AG08396 (cell line): ENCODE measurements around the gene RFX7.

ENCODE experiments used
- DNase-seq: peaks from one replicate; pipeline ENCODE4 v3.0.0; 2012; ENCODE audit warnings: low spot score, mixed read lengths

Gene RFX7

GRCh38 chr15:56126409-56126808 lies 117.3 kb downstream of the RFX7 start:
- DNase-seq, result no peak

GRCh38 chr15:56124391-56124790 lies 119.3 kb downstream of the RFX7 start:
- no peak for DNase-seq

- no peak for DNase-seq
Observed at GRCh38 chr15:56105855-56106254, 137.8 kb downstream of the RFX7 start.

- no peak for DNase-seq
Observed at GRCh38 chr15:56102441-56102840, 141.2 kb downstream of the RFX7 start.

- DNase-seq, result no peak
Observed at GRCh38 chr15:56099311-56099710, 144.4 kb downstream of the RFX7 start.

GRCh38 chr15:56098195-56098863 lies 145.3 kb downstream of the RFX7 start:
- no peak for DNase-seq

- DNase-seq, result no peak
Observed at GRCh38 chr15:56095406-56095805, 148.3 kb downstream of the RFX7 start.

- DNase-seq, result no peak
Observed at GRCh38 chr15:56094171-56094570, 149.5 kb downstream of the RFX7 start.

GRCh38 chr15:56088389-56088788 lies 155.3 kb downstream of the RFX7 start:
- no peak for DNase-seq

- no peak for DNase-seq
Observed at GRCh38 chr15:56086566-56086965, 157.1 kb downstream of the RFX7 start.

GRCh38 chr15:56082263-56082761 lies 161.4 kb downstream of the RFX7 start:
- DNase-seq, result no peak

- no peak for DNase-seq
Observed at GRCh38 chr15:56077081-56077480, 166.6 kb downstream of the RFX7 start.

- no peak for DNase-seq
Observed at GRCh38 chr15:56076640-56077039, 167.0 kb downstream of the RFX7 start.

GRCh38 chr15:56074481-56075265 lies 169.0 kb downstream of the RFX7 start:
- DNase-seq, result no peak

- DNase-seq, result no peak
Observed at GRCh38 chr15:56064152-56064551, 179.5 kb downstream of the RFX7 start.

GRCh38 chr15:56059716-56060115 lies 184.0 kb downstream of the RFX7 start:
- no peak for DNase-seq

GRCh38 chr15:56058986-56059385 lies 184.7 kb downstream of the RFX7 start:
- DNase-seq, result no peak

GRCh38 chr15:56056626-56057025 lies 187.1 kb downstream of the RFX7 start:
- DNase-seq, result no peak

- DNase-seq, result no peak
Observed at GRCh38 chr15:56053046-56053400, 190.7 kb downstream of the RFX7 start.

GRCh38 chr15:56052395-56053045 lies 191.2 kb downstream of the RFX7 start:
- DNase-seq, result peak; percentile 39

GRCh38 chr15:56051676-56052075 lies 192.0 kb downstream of the RFX7 start:
- no peak for DNase-seq

GRCh38 chr15:56049577-56049976 lies 194.1 kb downstream of the RFX7 start:
- DNase-seq, result no peak

- no peak for DNase-seq
Observed at GRCh38 chr15:56047354-56047753, 196.3 kb downstream of the RFX7 start.
